GM12878 (cell line): Measurements from ENCODE around the gene RIPPLY3. TPM values are rescaled to one million over a fixed set of nuclear protein-coding genes. Genes with fewer than 3 reads are reported as not detected.
A peak's percentile ranks its signal among the peaks of the same experiment; 100 is the strongest.

Experiments used
- ATAC-seq: fragments of 200-7000 bp; cut with Tn5 transposase; 3 replicates; pipeline ENCODE4 v1.9.1; 2020; ENCODE audit warnings: mild to moderate bottlenecking, moderate library complexity
- BruUV-seq: library from RNA; stranded (reverse); fragments of 400-500 nt; replicated peaks from 2 replicates; lab custom pipeline; 2021; lab: Mats Ljungman, UMichigan
- CTCF ChIA-PET: fragments of 300-600 bp; sonication (Branson Sonifier 250); formaldehyde crosslinking; extraction: SDS; loops from one replicate; lab custom pipeline; 2021; ENCODE audit warnings: inconsistent platforms; lab: Yijun Ruan, JAX
- POLR2A ChIA-PET: fragments of 350-600 bp; formaldehyde crosslinking; extraction: SDS; loops from one replicate; lab custom pipeline; 2021; ENCODE audit warnings: inconsistent platforms; lab: Charles Lee
- RAD21 ChIA-PET: fragments of 300-600 bp; sonication (Branson Sonifier 250); formaldehyde crosslinking; loops from one replicate; lab custom pipeline; 2023; ENCODE audit warnings: antibody characterized with exemption; ENCODE audit not compliant: unreplicated experiment; lab: Charles Lee
- SMC1A ChIA-PET: fragments of 300-600 bp; sonication (Branson Sonifier 250); formaldehyde crosslinking; loops from one replicate; lab custom pipeline; 2023; ENCODE audit not compliant: unreplicated experiment, uncharacterized antibody; lab: Charles Lee
- DNase-seq: peaks from one replicate; pipeline ENCODE4 v3.0.0-alpha.2; 2011; ENCODE audit warnings: low read depth, low spot score
- FAIRE-seq: peaks from 3 replicates; lab custom pipeline; 2011; peaks lifted over from hg19 to GRCh38; lab: Jason Lieb, UNC
- H2AFZ ChIP-seq: 2 replicates; pipeline ENCODE4 v1.6.0; 2011; ENCODE audit warnings: low read depth, low read length, control low read depth; ENCODE audit not compliant: control insufficient read depth
- H3K27ac ChIP-seq: 2 replicates; pipeline ENCODE4 v1.5.1; 2011; ENCODE audit warnings: control low read depth; ENCODE audit not compliant: control insufficient read depth, insufficient read depth
- H3K27me3 ChIP-seq, 2 experiments: replicated peaks in 1 of 2; 2 replicates each; pipeline versions ENCODE4 v1.6.0 to v1.6.1; 2011; ENCODE audit warnings: low read length in 1 of 2; ENCODE audit not compliant: control insufficient read depth in 2 of 2, insufficient read depth in 2 of 2
- H3K36me3 ChIP-seq, 2 experiments: 2 replicates each; pipeline ENCODE4 v1.5.1; 2011; ENCODE audit warnings: low read length in 1 of 2; ENCODE audit not compliant: control insufficient read depth in 2 of 2, insufficient read depth in 2 of 2
- H3K4me1 ChIP-seq: 2 replicates; pipeline ENCODE4 v1.6.1; 2011; ENCODE audit warnings: mild to moderate bottlenecking, low read length, moderate library complexity, mixed read lengths; ENCODE audit not compliant: control insufficient read depth, insufficient read depth
- H3K4me2 ChIP-seq: 2 replicates; pipeline ENCODE4 v1.6.0; 2011; ENCODE audit warnings: control low read depth; ENCODE audit not compliant: control insufficient read depth, insufficient read depth
- H3K4me3 ChIP-seq: fragments of 200-600 bp; sonication (generic); 2 replicates; pipeline ENCODE4 v1.5.1; 2016
- H3K79me2 ChIP-seq: 2 replicates; pipeline ENCODE4 v1.6.0; 2011; ENCODE audit warnings: low read length; ENCODE audit not compliant: control insufficient read depth, insufficient read depth
- H3K9ac ChIP-seq: 2 replicates; pipeline ENCODE4 v1.8.0; 2011; ENCODE audit warnings: low read length, control low read depth, mixed read lengths; ENCODE audit not compliant: control insufficient read depth, insufficient read depth
- H3K9me3 ChIP-seq: replicated peaks from 3 replicates; pipeline ENCODE4 v1.5.1; 2011; ENCODE audit warnings: mild to moderate bottlenecking, low read length; ENCODE audit not compliant: control insufficient read depth, insufficient read depth
- H4K20me1 ChIP-seq: 2 replicates; pipeline ENCODE4 v1.6.0; 2011; ENCODE audit not compliant: control insufficient read depth, insufficient read depth
- CEBPB ChIP-seq, 2 experiments: fragments of 150-350 bp in 1 of 2; IDR thresholded peaks; 2 replicates each; pipeline ENCODE4 v1.6.1; 2012 to 2014; ENCODE audit warnings: low read depth in 2 of 2, low read length in 2 of 2, borderline replicate concordance in 1 of 2, inconsistent platforms in 1 of 2
- CHD4 ChIP-seq: fragments of 200-600 bp; sonication (generic); IDR thresholded peaks from 2 replicates; pipeline ENCODE4 v1.6.1; 2016; ENCODE audit warnings: mild to moderate bottlenecking
- JUNB ChIP-seq: IDR thresholded peaks from 2 replicates; pipeline ENCODE4 v1.6.1; 2016; ENCODE audit warnings: antibody characterized with exemption, mild to moderate bottlenecking
- POLR2AphosphoS5 ChIP-seq: IDR thresholded peaks from 2 replicates; pipeline ENCODE4 v1.6.1; 2011; ENCODE audit warnings: mild to moderate bottlenecking, low read length, inconsistent platforms
- SPI1 ChIP-seq: IDR thresholded peaks from 2 replicates; pipeline ENCODE4 v1.6.1; 2011; ENCODE audit warnings: low read depth, mild to moderate bottlenecking, low read length, moderate library complexity, borderline replicate concordance; ENCODE audit not compliant: insufficient read depth
- TAF1 ChIP-seq: IDR thresholded peaks from 2 replicates; pipeline ENCODE4 v1.6.1; 2011; ENCODE audit warnings: mild to moderate bottlenecking, low read depth, low read length, borderline replicate concordance
- WGBS: methylation state at CpG from one replicate; pipeline ENCODE4 v1.1.6; 2016; ENCODE audit warnings: low lambda C conversion rate; ENCODE audit not compliant: insufficient replicate concordance, insufficient coverage; ENCODE audit errors: missing lambda C conversion rate; 5-methylcytosine and 5-hydroxymethylcytosine counted together
- in situ Hi-C: fragments of 300-500 bp; cut with MboI; formaldehyde crosslinking; loops from 9 replicates; pipeline ENCODE4 v1.14.3; 2018; ENCODE audit warnings: mixed read lengths
- intact Hi-C: fragments of 100-400 bp; cut with micrococcal nuclease; formaldehyde crosslinking; loops from one replicate; pipeline ENCODE4 v1.14.2; 2022; ENCODE audit not compliant: unreplicated experiment
- polyA plus RNA-seq, 11 experiments: library from polyadenylated mRNA; depleted of rRNA in 4 of 11; unstranded in 6 of 11; stranded (reverse) in 5 of 11; fragments of >200 nt; fragmentation: Nextera tagmentation in 4 of 11; fragmentation: Illumina TruSeq in 1 of 11; extraction: Ambion mirVana in 4 of 11; extraction: Trizol in 1 of 11; gene quantifications; 1 replicate in 1 of 11; 2 replicates in 10 of 11; pipeline versions ENCODE4 v1.2.1 to v1.2.3, GENCODE V29; 2011 to 2016; ENCODE audit warnings: inconsistent platforms in 2 of 11, missing spikeins in 2 of 11, low read depth in 1 of 11
- total RNA-seq, 4 experiments: library from RNA; depleted of rRNA in 3 of 4; stranded (reverse); fragments of >200 nt in 3 of 4; fragmentation: Illumina TruSeq in 1 of 4; extraction: Trizol in 1 of 4; gene quantifications; 2 replicates each; pipeline versions ENCODE4 v1.2.1 to v1.2.3, GENCODE V29; 2013 to 2021
- TF ChIP-seq, protein P1 (sequence below): fragments of 450-650 bp; IDR thresholded peaks from 2 replicates; pipeline ENCODE4 v1.6.1; 2016; ENCODE audit warnings: mild to moderate bottlenecking
- TF ChIP-seq, protein P2 (sequence below): IDR thresholded peaks from 2 replicates; pipeline ENCODE4 v1.6.1; 2012; ENCODE audit warnings: low read depth, low read length, improper control_type of control experiment
- TF ChIP-seq, protein P3 (sequence below): fragments of 450-650 bp; formaldehyde crosslinking; IDR thresholded peaks from 2 replicates; pipeline ENCODE4 v1.5.0; 2022; ENCODE audit warnings: mild to moderate bottlenecking, missing genetic modification characterization

The RIPPLY3 gene
- total and polyA plus RNA-seq, 10 of the 15 experiments (the other 5 are each of a cell fraction or from before 2014, with no cell fraction given), result not detected

DNA sequence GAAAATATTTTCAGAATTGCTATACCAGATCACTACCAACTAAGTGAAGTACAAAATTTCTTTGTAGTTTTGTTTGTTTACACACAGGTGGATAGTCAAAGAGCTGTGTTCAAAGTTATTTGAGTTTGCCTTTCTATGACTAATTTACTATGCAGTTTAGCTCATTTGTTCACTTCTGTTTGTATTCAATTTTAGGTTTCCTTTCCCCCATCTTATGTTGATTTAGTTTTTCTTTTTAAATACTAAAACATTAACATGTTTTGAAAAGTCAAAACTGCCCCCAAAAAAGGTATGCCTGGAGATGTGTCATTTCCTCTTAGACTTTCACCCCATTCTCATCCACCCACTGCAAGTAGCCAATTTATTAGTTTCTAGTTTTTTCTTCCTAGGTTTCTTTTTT, 18.7 kb upstream of the RIPPLY3 start:
- no peaks in the 10 kb centered on the region for H3K79me2 ChIP-seq
- ChIA-PET POLR2A (interaction anchor here (0.8 kb wide), 1 partner anchor 21 kb away, joined by 5 read pairs; the partner anchor contains the start of gene HLCS), SMC1A (interaction anchor here (1.3 kb wide), 2 partner anchors 9 to 11 kb away, joined by 7 to 14 read pairs; no protein-coding TSS in a partner anchor), RAD21 (interaction anchor here (1.5 kb wide), 1 partner anchor 11 kb away, joined by 16 read pairs; no protein-coding TSS in a partner anchor), CTCF (interaction anchor here (0.6 to 2.1 kb wide), 6 partner anchors 9 to 271 kb away, joined by 3 to 23 read pairs (median 4); no protein-coding TSS in a partner anchor)
- H3K4me2 ChIP-seq, result no peak overlapping the region
- ATAC-seq, result no peak
- H3K4me3 ChIP-seq, result no peak overlapping the region
- intact Hi-C loops (loop anchor here (5.0 to 10.0 kb wide), 2 partner anchors 84 to 377 kb away; partner anchors contain the start of genes DYRK1A, PIGP and TTC3), in situ Hi-C loops (no loop called here)
- H3K27me3 ChIP-seq, result no peaks in the 10 kb centered on the region
- H4K20me1 ChIP-seq, result no peaks in the 10 kb centered on the region
- no peak overlapping the region for H3K9ac ChIP-seq
- FAIRE-seq, result no peak
- no peaks in the 10 kb centered on the region for H3K9me3 ChIP-seq
- TF ChIP-seq, protein P1, sequence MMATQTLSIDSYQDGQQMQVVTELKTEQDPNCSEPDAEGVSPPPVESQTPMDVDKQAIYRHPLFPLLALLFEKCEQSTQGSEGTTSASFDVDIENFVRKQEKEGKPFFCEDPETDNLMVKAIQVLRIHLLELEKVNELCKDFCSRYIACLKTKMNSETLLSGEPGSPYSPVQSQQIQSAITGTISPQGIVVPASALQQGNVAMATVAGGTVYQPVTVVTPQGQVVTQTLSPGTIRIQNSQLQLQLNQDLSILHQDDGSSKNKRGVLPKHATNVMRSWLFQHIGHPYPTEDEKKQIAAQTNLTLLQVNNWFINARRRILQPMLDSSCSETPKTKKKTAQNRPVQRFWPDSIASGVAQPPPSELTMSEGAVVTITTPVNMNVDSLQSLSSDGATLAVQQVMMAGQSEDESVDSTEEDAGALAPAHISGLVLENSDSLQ, result no peak
- no peak for TF ChIP-seq SPI1
- no peak for TF ChIP-seq CHD4
- no TSS peak for BruUV-seq
- H3K36me3 ChIP-seq, result no peaks in the 10 kb centered on the region
- DNase-seq, result no peak
- H3K4me1 ChIP-seq, result no peaks in the 10 kb centered on the region
- no peak overlapping the region for H3K27ac ChIP-seq
- no peak overlapping the region for H2AFZ ChIP-seq

DNA sequence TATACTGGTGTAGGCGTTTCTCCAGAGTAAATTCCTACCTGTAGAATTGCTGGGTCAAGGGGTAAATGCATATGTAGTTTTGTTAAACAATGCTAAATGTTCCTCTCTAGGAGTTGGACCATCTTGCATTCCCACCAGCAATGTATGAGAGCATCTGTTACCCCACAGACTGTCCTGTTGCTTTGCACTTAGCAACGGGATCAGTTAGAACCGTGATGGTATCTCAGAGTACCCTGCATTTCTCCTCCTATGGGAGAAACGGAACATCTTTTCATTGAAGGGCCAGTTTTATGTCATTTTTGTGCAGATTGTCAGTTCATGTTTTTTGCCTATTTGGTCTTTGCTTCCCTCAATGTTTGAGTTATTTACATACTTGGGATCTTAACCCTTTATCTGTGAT, 18.0 kb upstream of the RIPPLY3 start:
- no peak overlapping the region for H3K9ac ChIP-seq
- no peak overlapping the region for H3K27ac ChIP-seq
- H3K4me2 ChIP-seq, result no peak overlapping the region
- 61% methylated on average over 4 of the region's 4 CpGs for WGBS
- in situ Hi-C loops (no loop called here), intact Hi-C loops (loop anchor here (5.0 to 10.0 kb wide), 2 partner anchors 84 to 376 kb away; partner anchors contain the start of genes DYRK1A, PIGP and TTC3)
- ChIA-PET SMC1A (interaction anchor here (1.2 to 4.1 kb wide), 2 partner anchors 9 to 12 kb away, joined by 6 to 23 read pairs; no protein-coding TSS in a partner anchor), CTCF (interaction anchor here (1.4 to 5.8 kb wide), 5 partner anchors 10 to 23 kb away, joined by 5 to 94 read pairs (median 12); partner anchors contain the start of gene HLCS), POLR2A (interaction anchor here (0.7 kb wide), 2 partner anchors 451 to 1513 kb away, joined by 6 to 10 read pairs; no protein-coding TSS in a partner anchor), RAD21 (interaction anchor here (1.2 to 1.5 kb wide), 2 partner anchors 10 to 22 kb away, joined by 4 to 6 read pairs; partner anchors contain the start of gene HLCS)
- no peak overlapping the region for H2AFZ ChIP-seq
- FAIRE-seq (no peak), DNase-seq (no peak), ATAC-seq (no peak)
- no peaks in the 10 kb centered on the region for H3K36me3 ChIP-seq
- H3K4me1 ChIP-seq, result no peaks in the 10 kb centered on the region
- no peaks in the 10 kb centered on the region for H3K27me3 ChIP-seq
- no peak for TF ChIP-seq CEBPB (IDR thresholded peaks at IDR 0.05; ENCODE audit: borderline replicate concordance in 1 of 2, low read depth in 2 of 2, low read length in 2 of 2)
- no peak for TF ChIP-seq TAF1
- TF ChIP-seq, protein P2, sequence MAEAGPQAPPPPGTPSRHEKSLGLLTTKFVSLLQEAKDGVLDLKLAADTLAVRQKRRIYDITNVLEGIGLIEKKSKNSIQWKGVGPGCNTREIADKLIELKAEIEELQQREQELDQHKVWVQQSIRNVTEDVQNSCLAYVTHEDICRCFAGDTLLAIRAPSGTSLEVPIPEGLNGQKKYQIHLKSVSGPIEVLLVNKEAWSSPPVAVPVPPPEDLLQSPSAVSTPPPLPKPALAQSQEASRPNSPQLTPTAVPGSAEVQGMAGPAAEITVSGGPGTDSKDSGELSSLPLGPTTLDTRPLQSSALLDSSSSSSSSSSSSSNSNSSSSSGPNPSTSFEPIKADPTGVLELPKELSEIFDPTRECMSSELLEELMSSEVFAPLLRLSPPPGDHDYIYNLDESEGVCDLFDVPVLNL, result no peak
- TF ChIP-seq POLR2AphosphoS5, result no peak
- TF ChIP-seq, protein P3, sequence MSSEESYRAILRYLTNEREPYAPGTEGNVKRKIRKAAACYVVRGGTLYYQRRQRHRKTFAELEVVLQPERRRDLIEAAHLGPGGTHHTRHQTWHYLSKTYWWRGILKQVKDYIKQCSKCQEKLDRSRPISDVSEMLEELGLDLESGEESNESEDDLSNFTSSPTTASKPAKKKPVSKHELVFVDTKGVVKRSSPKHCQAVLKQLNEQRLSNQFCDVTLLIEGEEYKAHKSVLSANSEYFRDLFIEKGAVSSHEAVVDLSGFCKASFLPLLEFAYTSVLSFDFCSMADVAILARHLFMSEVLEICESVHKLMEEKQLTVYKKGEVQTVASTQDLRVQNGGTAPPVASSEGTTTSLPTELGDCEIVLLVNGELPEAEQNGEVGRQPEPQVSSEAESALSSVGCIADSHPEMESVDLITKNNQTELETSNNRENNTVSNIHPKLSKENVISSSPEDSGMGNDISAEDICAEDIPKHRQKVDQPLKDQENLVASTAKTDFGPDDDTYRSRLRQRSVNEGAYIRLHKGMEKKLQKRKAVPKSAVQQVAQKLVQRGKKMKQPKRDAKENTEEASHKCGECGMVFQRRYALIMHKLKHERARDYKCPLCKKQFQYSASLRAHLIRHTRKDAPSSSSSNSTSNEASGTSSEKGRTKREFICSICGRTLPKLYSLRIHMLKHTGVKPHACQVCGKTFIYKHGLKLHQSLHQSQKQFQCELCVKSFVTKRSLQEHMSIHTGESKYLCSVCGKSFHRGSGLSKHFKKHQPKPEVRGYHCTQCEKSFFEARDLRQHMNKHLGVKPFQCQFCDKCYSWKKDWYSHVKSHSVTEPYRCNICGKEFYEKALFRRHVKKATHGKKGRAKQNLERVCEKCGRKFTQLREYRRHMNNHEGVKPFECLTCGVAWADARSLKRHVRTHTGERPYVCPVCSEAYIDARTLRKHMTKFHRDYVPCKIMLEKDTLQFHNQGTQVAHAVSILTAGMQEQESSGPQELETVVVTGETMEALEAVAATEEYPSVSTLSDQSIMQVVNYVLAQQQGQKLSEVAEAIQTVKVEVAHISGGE, result no peak
- TF ChIP-seq JUNB, result no peak
- no peaks in the 10 kb centered on the region for H3K9me3 ChIP-seq
- H3K79me2 ChIP-seq, result no peaks in the 10 kb centered on the region
- H4K20me1 ChIP-seq, result no peaks in the 10 kb centered on the region
- TSS peak; percentile 69 for BruUV-seq
- H3K4me3 ChIP-seq, result no peak overlapping the region
